ENCODE measurements around the gene SKIC3. TPM values are rescaled to one million over a fixed set of nuclear protein-coding genes. Genes with fewer than 3 reads are reported as not detected.

SKIC3 gene
- polyA plus RNA-seq, 1 of the 3 experiments (the other 2 are of a cell fraction): 27.4 TPM

DNA sequence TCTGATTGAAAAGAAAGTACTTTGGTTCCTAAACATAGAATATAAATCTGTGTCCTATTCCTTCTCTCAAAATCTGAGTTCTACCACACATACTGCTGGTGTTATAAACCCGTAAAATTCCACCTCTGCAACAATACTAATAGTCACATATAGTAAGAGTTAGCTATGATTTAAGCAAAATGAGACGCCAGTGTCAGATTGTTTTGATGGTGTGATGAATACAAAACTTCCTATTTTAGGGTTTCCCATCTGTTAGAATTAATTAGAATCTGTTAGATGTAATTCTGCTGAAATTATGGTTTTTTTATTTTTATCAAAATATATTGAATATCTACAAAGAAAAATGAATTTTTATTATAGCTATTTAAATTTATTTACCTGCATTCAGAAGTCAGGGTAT lies 26.8 kb upstream of the SKIC3 start:
- H3K9ac ChIP-seq: no peak overlapping the region
- H3K4me2 ChIP-seq: no peak overlapping the region
- peaks cover 7% of the 10 kb centered on the region for H3F3A ChIP-seq (replicated peaks; ENCODE audit: insufficient read depth)
- DNase-seq: no peak
- H3K4me1 ChIP-seq (ENCODE audit: control insufficient read depth in 1 of 2, insufficient read depth in 2 of 2, low read depth in 1 of 2, low read length in 1 of 2): no peaks in the 10 kb centered on the region
- H3K27me3 ChIP-seq (ENCODE audit: insufficient read depth): no peaks in the 10 kb centered on the region
- H3K9me3 ChIP-seq: no peaks in the 10 kb centered on the region
- no peak overlapping the region for H2AFZ ChIP-seq (ENCODE audit: low read depth)
- no peak overlapping the region for H3K27ac ChIP-seq (ENCODE audit: low read depth in 2 of 2, low read length in 1 of 2)
- 100% methylated on average over 2 of the region's 2 CpGs for WGBS (ENCODE audit: low lambda C conversion rate)
- POLR2A ChIA-PET: no interaction called here
- peaks cover 3 to 4% of the 10 kb centered on the region in 2 experiments for H3K36me3 ChIP-seq (replicated peaks in 1 of 2; ENCODE audit: control insufficient read depth in 1 of 2, insufficient read depth in 2 of 2, low read length in 1 of 2)
- H4K20me1 ChIP-seq (ENCODE audit: insufficient read depth): no peaks in the 10 kb centered on the region
- no peak for TF ChIP-seq FOSL2 (IDR thresholded peaks at IDR 0.05; ENCODE audit: borderline replicate concordance, low read depth)
- TF ChIP-seq IRF3 (IDR thresholded peaks at IDR 0.05; ENCODE audit: low read depth, low read length): no peak
- TF ChIP-seq EP300 (IDR thresholded peaks at IDR 0.05; ENCODE audit: borderline replicate concordance in 1 of 2, low read depth in 1 of 2, low read length in 1 of 2): no peak
- no peak for TF ChIP-seq JUND (IDR thresholded peaks at IDR 0.05)
- no peak for TF ChIP-seq REST (IDR thresholded peaks at IDR 0.05; ENCODE audit: low read depth, low read length)
- no peak for TF ChIP-seq CTCF (IDR thresholded peaks at IDR 0.05)
- no peak for TF ChIP-seq RXRA (IDR thresholded peaks at IDR 0.05; ENCODE audit: borderline replicate concordance, low read depth)
- no peak for TF ChIP-seq ELF1 (IDR thresholded peaks at IDR 0.05)
- no peak for TF ChIP-seq CHD2 (IDR thresholded peaks at IDR 0.05; ENCODE audit: low read length, partially characterized antibody)
- TF ChIP-seq USF1 (IDR thresholded peaks at IDR 0.05; ENCODE audit: borderline replicate concordance, low read depth): no peak
- no peak for TF ChIP-seq SMC3 (IDR thresholded peaks at IDR 0.05; ENCODE audit: low read depth, low read length)
- no peak for TF ChIP-seq RAD21 (IDR thresholded peaks at IDR 0.05; ENCODE audit: low read length)
- no peak overlapping the region for H3K4me3 ChIP-seq (ENCODE audit: low read depth in 2 of 2, low read length in 1 of 2)
- CTCF ChIA-PET: interaction anchor here (1.0 kb wide), 1 partner anchor 24 kb away, joined by 3 read pairs; no protein-coding TSS in a partner anchor
- no peaks in the 10 kb centered on the region for H3K79me2 ChIP-seq (ENCODE audit: insufficient read depth)
- no peaks in the 10 kb centered on the region for H3K9me2 ChIP-seq
